Gastrocnemius medialis (tissue), 4 donors: Measurements from ENCODE around the gene ADD1.

Experiments used
- CTCF ChIP-seq, 5 experiments: fragments of 450-650 bp in 3 of 5; fragments of 200-600 bp in 2 of 5; sonication (generic) in 2 of 5; IDR thresholded peaks in 4 of 5; conservative IDR thresholded peaks in 1 of 5; 1 replicate in 4 of 5; 2 replicates in 1 of 5; pipeline ENCODE4 v1.5.1; 2016 to 2019; ENCODE audit warnings: antibody characterized with exemption in 5 of 5, mild to moderate bottlenecking in 3 of 5, moderate library complexity in 3 of 5
- POLR2A ChIP-seq, 2 donors: fragments of 450-650 bp; IDR thresholded peaks; one replicate each; pipeline ENCODE4 v1.6.1; 2017; ENCODE audit warnings: antibody characterized with exemption in 2 of 2, mild to moderate bottlenecking in 2 of 2, moderate library complexity in 2 of 2

- TF ChIP-seq CTCF (IDR thresholded peaks at IDR 0.05 in 4 of 5, conservative IDR thresholded peaks at IDR 0.05 in 1 of 5) = no peak
- no peak for TF ChIP-seq POLR2A (IDR thresholded peaks at IDR 0.05)
Observed at GRCh38 chr4:2927016-2927695, 83.5 kb downstream of the ADD1 start.
